Panc1 (cell line): ENCODE measurements around the gene QRFP.

Experiments used
- POLR2AphosphoS5 ChIP-seq: IDR thresholded peaks from 2 replicates; pipeline ENCODE4 v1.6.1; 2012; ENCODE audit warnings: mild to moderate bottlenecking, low read depth, low read length, moderate library complexity
- REST ChIP-seq, 2 experiments: IDR thresholded peaks; 2 replicates each; pipeline ENCODE4 v1.6.1; 2011 to 2012; ENCODE audit warnings: low read depth in 2 of 2, control low read depth in 1 of 2, low read length in 1 of 2, mild to moderate bottlenecking in 1 of 2, moderate library complexity in 1 of 2; ENCODE audit not compliant: insufficient read depth in 1 of 2
- TF ChIP-seq, protein P1 (sequence below): fragments of 450-650 bp; IDR thresholded peaks from 2 replicates; pipeline ENCODE4 v1.5.1; 2017; ENCODE audit warnings: mild to moderate bottlenecking

DNA sequence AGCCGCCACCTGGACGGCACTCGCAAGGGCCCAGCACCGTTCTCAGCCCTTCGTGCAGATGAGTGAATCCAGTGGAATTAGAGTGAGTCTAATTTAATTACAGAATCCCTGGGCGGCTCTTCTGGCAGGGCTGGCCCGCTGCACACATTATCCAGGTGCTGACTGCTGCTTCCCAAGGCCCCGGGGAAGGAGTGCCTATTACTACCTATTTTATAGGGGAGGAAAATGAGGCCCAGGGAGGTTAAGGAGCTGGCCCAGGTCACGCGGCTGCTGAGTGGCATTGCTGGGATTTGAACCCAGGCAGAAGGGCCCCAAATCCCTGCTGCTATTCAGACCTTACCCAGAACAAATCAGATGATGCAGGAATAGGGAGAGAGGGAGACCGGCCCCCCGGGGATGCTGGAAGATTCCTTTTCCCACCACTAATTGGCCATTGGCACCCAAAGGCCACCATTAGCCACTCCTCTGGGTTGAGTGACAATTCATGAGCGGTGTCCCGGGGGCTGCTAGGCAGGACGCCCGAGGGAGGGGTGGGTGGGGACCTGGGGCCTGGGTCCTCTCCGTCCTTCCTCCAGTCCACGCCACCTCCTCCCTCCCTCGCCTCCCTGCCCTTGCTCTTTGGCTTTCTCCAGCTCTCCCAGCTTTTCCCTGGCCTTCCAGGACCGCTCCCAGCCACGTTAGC is 10.3 kb upstream of the QRFP start:
- TF ChIP-seq, protein P1, sequence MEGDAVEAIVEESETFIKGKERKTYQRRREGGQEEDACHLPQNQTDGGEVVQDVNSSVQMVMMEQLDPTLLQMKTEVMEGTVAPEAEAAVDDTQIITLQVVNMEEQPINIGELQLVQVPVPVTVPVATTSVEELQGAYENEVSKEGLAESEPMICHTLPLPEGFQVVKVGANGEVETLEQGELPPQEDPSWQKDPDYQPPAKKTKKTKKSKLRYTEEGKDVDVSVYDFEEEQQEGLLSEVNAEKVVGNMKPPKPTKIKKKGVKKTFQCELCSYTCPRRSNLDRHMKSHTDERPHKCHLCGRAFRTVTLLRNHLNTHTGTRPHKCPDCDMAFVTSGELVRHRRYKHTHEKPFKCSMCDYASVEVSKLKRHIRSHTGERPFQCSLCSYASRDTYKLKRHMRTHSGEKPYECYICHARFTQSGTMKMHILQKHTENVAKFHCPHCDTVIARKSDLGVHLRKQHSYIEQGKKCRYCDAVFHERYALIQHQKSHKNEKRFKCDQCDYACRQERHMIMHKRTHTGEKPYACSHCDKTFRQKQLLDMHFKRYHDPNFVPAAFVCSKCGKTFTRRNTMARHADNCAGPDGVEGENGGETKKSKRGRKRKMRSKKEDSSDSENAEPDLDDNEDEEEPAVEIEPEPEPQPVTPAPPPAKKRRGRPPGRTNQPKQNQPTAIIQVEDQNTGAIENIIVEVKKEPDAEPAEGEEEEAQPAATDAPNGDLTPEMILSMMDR, result no peak
- no peak for TF ChIP-seq REST (IDR thresholded peaks at IDR 0.05; ENCODE audit: insufficient read depth in 1 of 2, low read depth in 2 of 2, low read length in 1 of 2)
- no peak for TF ChIP-seq POLR2AphosphoS5
